ENCODE measurements around the gene DENR. TPM values are rescaled to one million over a fixed set of nuclear protein-coding genes. Genes with fewer than 3 reads are reported as not detected.
"Not testable (repeated sequence)": the region's sequence is repeated elsewhere in the genome, so short reads cannot be mapped to it uniquely, and the experiment has no call there.

Gene DENR
- total and polyA plus RNA-seq, 4 donors, result 27.0 to 37.1 (median 29.9) TPM

- intact Hi-C loops (cut with DNase I), result no loop called here
- H3K4me1 ChIP-seq (ENCODE audit: control insufficient read depth in 1 of 2, insufficient read depth in 2 of 2, low read length in 2 of 2), result no peaks in the 10 kb centered on the region
- DNase-seq (no peak), ATAC-seq (ENCODE audit: low FRiP score) (no peak)
- no peaks in the 10 kb centered on the region for H3K9me3 ChIP-seq (ENCODE audit: control insufficient read depth, low read length)
- no peak overlapping the region for H3K27ac ChIP-seq (ENCODE audit: low read depth in 1 of 2, low read length in 2 of 2)
- whole genome bisulfite sequencing, 2 donors, result 89 to 95% methylated on average over 13 of the region's 13 CpGs
- H3K36me3 ChIP-seq (ENCODE audit: control insufficient read depth in 1 of 2, insufficient read depth in 2 of 2, low read length in 1 of 2), result no peaks in the 10 kb centered on the region
- H3K4me3 ChIP-seq (ENCODE audit: low read length in 2 of 2), result no peak overlapping the region
- no peaks in the 10 kb centered on the region for H3K27me3 ChIP-seq (ENCODE audit: control insufficient read depth in 1 of 2, insufficient read depth in 2 of 2, low read length in 1 of 2)
These were observed 47.1 kb downstream of the DENR start for GRCh38 chr12:122799641-122800243.

GRCh38 chr12:122803937-122804336 lies 51.3 kb downstream of the DENR start:
- DNase-seq (no peak), ATAC-seq (ENCODE audit: low FRiP score) (no peak)
- Histone ChIP-seq H3K9me3 (ENCODE audit: control insufficient read depth, low read length) (no peaks in the 10 kb centered on the region), H3K27me3 (ENCODE audit: control insufficient read depth in 1 of 2, insufficient read depth in 2 of 2, low read length in 1 of 2) (no peaks in the 10 kb centered on the region), H3K4me3 (ENCODE audit: low read length in 2 of 2) (no peak overlapping the region), H3K36me3 (ENCODE audit: control insufficient read depth in 1 of 2, insufficient read depth in 2 of 2, low read length in 1 of 2) (no peaks in the 10 kb centered on the region), H3K27ac (ENCODE audit: low read depth in 1 of 2, low read length in 2 of 2) (no peak overlapping the region), H3K4me1 (ENCODE audit: control insufficient read depth in 1 of 2, insufficient read depth in 2 of 2, low read length in 2 of 2) (no peaks in the 10 kb centered on the region)
- 71 to 75% methylated on average over 7 of the region's 7 CpGs for WGBS, 2 donors
- intact Hi-C loops (cut with DNase I), result no loop called here

- H3K27ac ChIP-seq (ENCODE audit: low read depth in 1 of 2, low read length in 2 of 2); H3K4me1 ChIP-seq (ENCODE audit: control insufficient read depth in 1 of 2, insufficient read depth in 2 of 2, low read length in 2 of 2); H3K36me3 ChIP-seq (ENCODE audit: control insufficient read depth in 1 of 2, insufficient read depth in 2 of 2, low read length in 1 of 2); H3K27me3 ChIP-seq (ENCODE audit: control insufficient read depth in 1 of 2, insufficient read depth in 2 of 2, low read length in 1 of 2); ATAC-seq (ENCODE audit: low FRiP score); intact Hi-C loops (cut with DNase I); H3K9me3 ChIP-seq (ENCODE audit: control insufficient read depth, low read length); H3K4me3 ChIP-seq (ENCODE audit: low read length in 2 of 2): not testable (repeated sequence)
- peak in 1 of 2 donors; percentile 16 for DNase-seq
- 96% methylated on average over 9 of the region's 9 CpGs for WGBS, 2 donors
These were observed 52.3 kb downstream of the DENR start for GRCh38 chr12:122804957-122805356.

GRCh38 chr12:122807651-122808050 lies 55.0 kb downstream of the DENR start:
- no peaks in the 10 kb centered on the region for H3K9me3 ChIP-seq (ENCODE audit: control insufficient read depth, low read length)
- ATAC-seq (ENCODE audit: low FRiP score), result no peak

GRCh38 chr12:122811777-122812176 lies 59.2 kb downstream of the DENR start:
- H3K27ac ChIP-seq (ENCODE audit: low read depth in 1 of 2, low read length in 2 of 2), result no peak overlapping the region
- H3K4me1 ChIP-seq (ENCODE audit: control insufficient read depth in 1 of 2, insufficient read depth in 2 of 2, low read length in 2 of 2), result no peaks in the 10 kb centered on the region
- H3K9me3 ChIP-seq (ENCODE audit: control insufficient read depth, low read length), result no peaks in the 10 kb centered on the region
- intact Hi-C loops (cut with DNase I), result no loop called here
- H3K27me3 ChIP-seq (ENCODE audit: control insufficient read depth in 1 of 2, insufficient read depth in 2 of 2, low read length in 1 of 2), result no peaks in the 10 kb centered on the region
- no peak overlapping the region for H3K4me3 ChIP-seq (ENCODE audit: low read length in 2 of 2)
- no peak for DNase-seq
- no peak for ATAC-seq (ENCODE audit: low FRiP score)
- H3K36me3 ChIP-seq (ENCODE audit: control insufficient read depth in 1 of 2, insufficient read depth in 2 of 2, low read length in 1 of 2), result no peaks in the 10 kb centered on the region
- WGBS, 2 donors, result 52 to 53% methylated on average over 3 of the region's 3 CpGs

More at GRCh38 chr12:122807651-122808050, 55.0 kb downstream of the DENR start:
- no peaks in the 10 kb centered on the region for H3K4me1 ChIP-seq (ENCODE audit: control insufficient read depth in 1 of 2, insufficient read depth in 2 of 2, low read length in 2 of 2)
- intact Hi-C loops (cut with DNase I), result no loop called here
- H3K4me3 ChIP-seq (ENCODE audit: low read length in 2 of 2), result no peak overlapping the region
- H3K36me3 ChIP-seq (ENCODE audit: control insufficient read depth in 1 of 2, insufficient read depth in 2 of 2, low read length in 1 of 2), result no peaks in the 10 kb centered on the region
- H3K27ac ChIP-seq (ENCODE audit: low read depth in 1 of 2, low read length in 2 of 2), result no peak overlapping the region
- DNase-seq, result no peak
- H3K27me3 ChIP-seq (ENCODE audit: control insufficient read depth in 1 of 2, insufficient read depth in 2 of 2, low read length in 1 of 2), result no peaks in the 10 kb centered on the region
- WGBS, 2 donors, result 94 to 100% methylated on average over 1 of the region's 1 CpG

- Histone ChIP-seq H3K27me3 (ENCODE audit: control insufficient read depth in 1 of 2, insufficient read depth in 2 of 2, low read length in 1 of 2) (no peaks in the 10 kb centered on the region), H3K36me3 (ENCODE audit: control insufficient read depth in 1 of 2, insufficient read depth in 2 of 2, low read length in 1 of 2) (no peaks in the 10 kb centered on the region), H3K4me1 (ENCODE audit: control insufficient read depth in 1 of 2, insufficient read depth in 2 of 2, low read length in 2 of 2) (no peaks in the 10 kb centered on the region), H3K27ac (ENCODE audit: low read depth in 1 of 2, low read length in 2 of 2) (no peak overlapping the region), H3K9me3 (ENCODE audit: control insufficient read depth, low read length) (no peaks in the 10 kb centered on the region), H3K4me3 (ENCODE audit: low read length in 2 of 2) (no peak overlapping the region)
- DNase-seq, result peak in 1 of 2 donors; percentile 59
- intact Hi-C loops (cut with DNase I), result no loop called here
- no peak for ATAC-seq (ENCODE audit: low FRiP score)
- 68 to 77% methylated on average over 10 of the region's 10 CpGs for WGBS, 2 donors
These were observed 60.7 kb downstream of the DENR start for GRCh38 chr12:122813310-122813713.

- DNase-seq (peak in 1 of 2 donors; percentile 21), ATAC-seq (ENCODE audit: low FRiP score) (no peak)
- Histone ChIP-seq H3K9me3 (ENCODE audit: control insufficient read depth, low read length) (no peaks in the 10 kb centered on the region), H3K4me1 (ENCODE audit: control insufficient read depth in 1 of 2, insufficient read depth in 2 of 2, low read length in 2 of 2) (no peaks in the 10 kb centered on the region), H3K27me3 (ENCODE audit: control insufficient read depth in 1 of 2, insufficient read depth in 2 of 2, low read length in 1 of 2) (no peaks in the 10 kb centered on the region), H3K4me3 (ENCODE audit: low read length in 2 of 2) (no peak overlapping the region), H3K36me3 (ENCODE audit: control insufficient read depth in 1 of 2, insufficient read depth in 2 of 2, low read length in 1 of 2) (no peaks in the 10 kb centered on the region), H3K27ac (ENCODE audit: low read depth in 1 of 2, low read length in 2 of 2) (no peak overlapping the region)
- intact Hi-C loops (cut with DNase I), result no loop called here
- 59 to 65% methylated on average over 10 of the region's 10 CpGs for WGBS, 2 donors
These were observed 66.7 kb downstream of the DENR start for GRCh38 chr12:122819209-122819785.

- H3K36me3 ChIP-seq (ENCODE audit: control insufficient read depth in 1 of 2, insufficient read depth in 2 of 2, low read length in 1 of 2), result no peaks in the 10 kb centered on the region
- H3K27me3 ChIP-seq (ENCODE audit: control insufficient read depth in 1 of 2, insufficient read depth in 2 of 2, low read length in 1 of 2), result no peaks in the 10 kb centered on the region
- intact Hi-C loops (cut with DNase I), result no loop called here
- no peak for ATAC-seq (ENCODE audit: low FRiP score)
- WGBS, 2 donors, result 80 to 88% methylated on average over 8 of the region's 8 CpGs
- no peaks in the 10 kb centered on the region for H3K9me3 ChIP-seq (ENCODE audit: control insufficient read depth, low read length)
- no peak overlapping the region for H3K4me3 ChIP-seq (ENCODE audit: low read length in 2 of 2)
- no peak overlapping the region for H3K27ac ChIP-seq (ENCODE audit: low read depth in 1 of 2, low read length in 2 of 2)
- no peak for DNase-seq
- H3K4me1 ChIP-seq (ENCODE audit: control insufficient read depth in 1 of 2, insufficient read depth in 2 of 2, low read length in 2 of 2), result no peaks in the 10 kb centered on the region
These were observed 67.5 kb downstream of the DENR start for GRCh38 chr12:122820138-122820537.

Measured in aorta (tissue), 5 donors.